Activated CD4-positive, alpha-beta T cell treated with anti-CD3 and anti-CD28 coated beads for 48 hours (primary cell): ENCODE measurements around the gene NR4A1.
"Not testable (repeated sequence)": the region's sequence is repeated elsewhere in the genome, so short reads cannot be mapped to it uniquely, and the experiment has no call there.

Experiments used
- DNase-seq: peaks from one replicate; pipeline ENCODE4 v3.0.0-alpha.2; 2020

NR4A1 gene

GRCh38 chr12:52082026-52082668 lies 30.9 kb downstream of the NR4A1 start:
- DNase-seq = no peak

GRCh38 chr12:52082669-52082987 lies 31.4 kb downstream of the NR4A1 start:
- DNase-seq = no peak

- DNase-seq = peak; percentile 77
These were observed 31.9 kb downstream of the NR4A1 start for GRCh38 chr12:52082988-52083637.

- no peak for DNase-seq
These were observed 32.4 kb downstream of the NR4A1 start for GRCh38 chr12:52083638-52083996.

GRCh38 chr12:52084491-52085231 lies 33.4 kb downstream of the NR4A1 start:
- DNase-seq = no peak

- no peak for DNase-seq
These were observed 34.5 kb downstream of the NR4A1 start for GRCh38 chr12:52085682-52086180.

GRCh38 chr12:52086366-52086765 lies 35.1 kb downstream of the NR4A1 start:
- no peak for DNase-seq

- DNase-seq = no peak
These were observed 35.9 kb downstream of the NR4A1 start for GRCh38 chr12:52086944-52087835.

- no peak for DNase-seq
These were observed 36.9 kb downstream of the NR4A1 start for GRCh38 chr12:52087961-52088820.

- DNase-seq = no peak
These were observed 38.2 kb downstream of the NR4A1 start for GRCh38 chr12:52089491-52089890.

- no peak for DNase-seq
These were observed 39.0 kb downstream of the NR4A1 start for GRCh38 chr12:52090291-52090690.

- no peak for DNase-seq
These were observed 39.8 kb downstream of the NR4A1 start for GRCh38 chr12:52091061-52091460.

- DNase-seq = no peak
These were observed 40.6 kb downstream of the NR4A1 start for GRCh38 chr12:52091869-52092268.

- DNase-seq = no peak
These were observed 42.1 kb downstream of the NR4A1 start for GRCh38 chr12:52093346-52093745.

- DNase-seq = no peak
These were observed 45.2 kb downstream of the NR4A1 start for GRCh38 chr12:52096332-52097044.

- DNase-seq = no peak
These were observed 45.9 kb downstream of the NR4A1 start for GRCh38 chr12:52097045-52097666.

GRCh38 chr12:52104431-52105089 lies 53.3 kb downstream of the NR4A1 start:
- DNase-seq = not testable (repeated sequence)
